ENCODE measurements around the gene HNRNPR. TPM values are rescaled to one million over a fixed set of nuclear protein-coding genes. Genes with fewer than 3 reads are reported as not detected.
"Not testable (repeated sequence)": the region's sequence is repeated elsewhere in the genome, so short reads cannot be mapped to it uniquely, and the experiment has no call there.

The HNRNPR gene
- total RNA-seq, 4 donors from 2014 or later: 29.7 to 230 (median 116) TPM

DNA sequence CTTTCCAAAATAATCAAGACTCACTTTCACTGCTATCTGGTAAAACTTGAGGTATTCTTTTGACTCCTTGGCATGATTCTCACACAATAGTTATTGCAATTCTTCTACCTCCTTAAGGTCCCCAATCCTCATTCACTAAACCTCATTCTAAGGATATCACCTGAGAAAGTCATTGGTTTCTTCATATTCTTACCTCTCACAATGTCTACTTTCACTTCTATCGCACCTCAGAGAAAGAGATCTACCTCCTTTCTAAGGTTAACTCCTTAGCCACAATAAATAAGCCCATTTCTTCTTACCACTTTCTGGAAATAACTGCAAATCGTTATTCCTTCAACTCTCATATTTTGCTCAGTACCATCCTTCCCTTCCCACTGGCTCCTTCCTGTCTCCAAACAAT is 18.7 kb downstream of the HNRNPR start:
- intact Hi-C loops (cut with DNase I; ENCODE audit: low total_unique reads): no loop called here

DNA sequence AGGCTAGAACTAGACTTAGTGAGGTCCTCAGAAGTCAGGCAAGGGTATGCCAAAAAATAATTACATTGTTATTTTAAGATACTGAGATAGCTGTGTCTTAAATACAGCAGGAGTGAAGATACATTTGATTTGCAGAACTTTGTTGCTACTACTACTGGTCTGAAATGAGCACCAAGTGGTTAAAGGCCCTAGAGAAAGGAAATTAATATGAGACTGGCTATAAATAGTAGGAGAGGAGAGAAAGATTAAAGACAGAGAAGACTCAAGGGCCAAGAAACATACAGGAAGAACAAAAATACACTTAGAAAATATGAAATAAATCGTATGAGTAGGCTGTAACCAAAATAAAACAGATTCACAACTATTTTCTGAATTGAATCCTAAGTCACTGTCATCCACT is 21.3 kb downstream of the HNRNPR start:
- H3K27me3 ChIP-seq: no peaks in the 10 kb centered on the region
- TF ChIP-seq, protein P1, sequence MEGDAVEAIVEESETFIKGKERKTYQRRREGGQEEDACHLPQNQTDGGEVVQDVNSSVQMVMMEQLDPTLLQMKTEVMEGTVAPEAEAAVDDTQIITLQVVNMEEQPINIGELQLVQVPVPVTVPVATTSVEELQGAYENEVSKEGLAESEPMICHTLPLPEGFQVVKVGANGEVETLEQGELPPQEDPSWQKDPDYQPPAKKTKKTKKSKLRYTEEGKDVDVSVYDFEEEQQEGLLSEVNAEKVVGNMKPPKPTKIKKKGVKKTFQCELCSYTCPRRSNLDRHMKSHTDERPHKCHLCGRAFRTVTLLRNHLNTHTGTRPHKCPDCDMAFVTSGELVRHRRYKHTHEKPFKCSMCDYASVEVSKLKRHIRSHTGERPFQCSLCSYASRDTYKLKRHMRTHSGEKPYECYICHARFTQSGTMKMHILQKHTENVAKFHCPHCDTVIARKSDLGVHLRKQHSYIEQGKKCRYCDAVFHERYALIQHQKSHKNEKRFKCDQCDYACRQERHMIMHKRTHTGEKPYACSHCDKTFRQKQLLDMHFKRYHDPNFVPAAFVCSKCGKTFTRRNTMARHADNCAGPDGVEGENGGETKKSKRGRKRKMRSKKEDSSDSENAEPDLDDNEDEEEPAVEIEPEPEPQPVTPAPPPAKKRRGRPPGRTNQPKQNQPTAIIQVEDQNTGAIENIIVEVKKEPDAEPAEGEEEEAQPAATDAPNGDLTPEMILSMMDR (IDR thresholded peaks at IDR 0.05): no peak
- TF ChIP-seq POLR2A (IDR thresholded peaks at IDR 0.05): no peak
- intact Hi-C loops (cut with DNase I; ENCODE audit: low total_unique reads): no loop called here

More for the DNA sequence above, 18.7 kb downstream of the HNRNPR start:
- H3K9me3 ChIP-seq: no peaks in the 10 kb centered on the region
- TF ChIP-seq, protein P1 (IDR thresholded peaks at IDR 0.05): no peak
- TF ChIP-seq POLR2A (IDR thresholded peaks at IDR 0.05): no peak
- no peaks in the 10 kb centered on the region for H3K36me3 ChIP-seq
- no peak overlapping the region for H3K4me3 ChIP-seq
- H3K27me3 ChIP-seq: no peaks in the 10 kb centered on the region
- H3K27ac ChIP-seq: no peak overlapping the region
- peaks cover 0 to 1% of the 10 kb centered on the region in 2 donors for H3K4me1 ChIP-seq
- DNase-seq: no peak

DNA sequence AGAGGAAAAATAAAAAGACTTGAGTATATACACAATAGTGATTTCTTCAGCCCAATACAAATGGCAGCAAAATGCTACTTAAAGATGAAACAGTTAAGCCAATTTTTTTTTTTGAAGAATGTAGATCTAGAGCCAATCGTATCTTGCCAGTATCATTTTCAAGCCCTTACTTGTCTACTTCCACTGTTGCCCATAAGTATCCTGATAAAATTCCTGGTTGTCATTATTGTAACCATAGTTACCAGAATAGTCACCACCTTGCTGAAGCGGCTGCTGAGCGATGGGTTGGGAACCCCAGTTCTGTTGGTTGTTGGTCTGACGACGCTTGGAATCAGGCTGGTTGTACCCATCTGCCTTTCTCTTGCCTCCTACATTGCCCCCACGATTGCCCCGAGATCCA is 33.8 kb downstream of the HNRNPR start:
- DNase-seq; H3K36me3 ChIP-seq; H3K27ac ChIP-seq; H3K9me3 ChIP-seq; H3K27me3 ChIP-seq; H3K4me1 ChIP-seq; intact Hi-C loops (cut with DNase I; ENCODE audit: low total_unique reads); H3K4me3 ChIP-seq: not testable (repeated sequence)

More for the DNA sequence above, 21.3 kb downstream of the HNRNPR start:
- no peak for DNase-seq
- no peak overlapping the region for H3K27ac ChIP-seq
- H3K9me3 ChIP-seq: no peaks in the 10 kb centered on the region
- H3K36me3 ChIP-seq: no peaks in the 10 kb centered on the region
- H3K4me3 ChIP-seq: no peak overlapping the region
- H3K4me1 ChIP-seq: peaks cover 0 to 6% of the 10 kb centered on the region in 2 donors

DNA sequence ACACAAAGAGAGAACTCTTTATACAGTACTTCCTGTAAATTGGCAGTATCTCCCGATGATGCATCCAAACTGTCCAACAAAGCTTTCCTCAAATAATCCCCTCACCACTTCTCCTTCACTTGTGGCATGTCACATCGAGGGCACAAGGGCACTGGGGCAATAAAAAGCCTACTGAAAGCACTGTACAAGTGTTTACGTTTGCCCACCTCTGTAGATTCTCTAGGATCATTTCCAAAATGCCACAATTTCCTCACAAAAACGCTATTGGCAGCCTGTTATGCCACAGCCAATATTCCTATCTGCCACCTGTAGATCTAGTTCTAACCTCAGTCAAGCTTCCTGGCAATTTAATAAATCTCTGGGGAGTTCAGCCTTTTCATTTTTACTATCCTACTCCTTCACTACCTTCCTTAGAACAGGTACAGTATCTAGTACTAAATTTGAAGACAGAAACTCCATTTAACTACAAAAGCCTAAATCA is 39.9 kb downstream of the HNRNPR start:
- no peak for TF ChIP-seq POLR2A (IDR thresholded peaks at IDR 0.05)
- TF ChIP-seq, protein P1 (IDR thresholded peaks at IDR 0.05): no peak
- no peaks in the 10 kb centered on the region for H3K27me3 ChIP-seq

DNA sequence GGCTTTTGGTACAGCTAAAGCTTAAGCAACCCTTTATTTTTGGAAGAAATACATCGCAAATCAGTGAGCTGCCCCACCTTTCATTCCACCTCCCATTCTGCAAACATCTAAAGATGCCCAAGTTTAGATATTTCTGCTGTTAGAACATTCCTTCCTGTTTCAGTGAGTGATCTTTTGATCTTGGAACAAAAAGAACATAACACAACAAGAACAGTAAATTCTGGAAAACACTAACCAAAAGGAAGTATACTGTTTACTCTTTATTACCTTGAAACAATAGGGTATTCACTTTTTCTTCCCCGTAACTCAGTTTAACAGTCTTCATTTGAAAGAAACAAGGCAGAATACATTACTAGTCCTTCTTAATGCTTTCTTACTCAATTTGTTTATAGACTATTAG is 40.6 kb downstream of the HNRNPR start:
- intact Hi-C loops (cut with DNase I; ENCODE audit: low total_unique reads): no loop called here
- H3K27ac ChIP-seq: peak overlapping the region in 1 of 2 donors; percentile 31
- no peak for DNase-seq
- TF ChIP-seq POLR2A (IDR thresholded peaks at IDR 0.05): no peak
- TF ChIP-seq, protein P1 (IDR thresholded peaks at IDR 0.05): no peak
- H3K4me3 ChIP-seq: no peak overlapping the region
- H3K27me3 ChIP-seq: no peaks in the 10 kb centered on the region
- no peaks in the 10 kb centered on the region for H3K9me3 ChIP-seq
- H3K36me3 ChIP-seq: no peaks in the 10 kb centered on the region
- no peaks in the 10 kb centered on the region for H3K4me1 ChIP-seq

More for the DNA sequence above, 39.9 kb downstream of the HNRNPR start:
- DNase-seq: no peak
- H3K4me1 ChIP-seq: no peaks in the 10 kb centered on the region
- no peaks in the 10 kb centered on the region for H3K9me3 ChIP-seq
- H3K36me3 ChIP-seq: no peaks in the 10 kb centered on the region
- no peak overlapping the region for H3K4me3 ChIP-seq
- intact Hi-C loops (cut with DNase I; ENCODE audit: low total_unique reads): no loop called here
- H3K27ac ChIP-seq: peak overlapping the region in 1 of 2 donors; percentile 15

DNA sequence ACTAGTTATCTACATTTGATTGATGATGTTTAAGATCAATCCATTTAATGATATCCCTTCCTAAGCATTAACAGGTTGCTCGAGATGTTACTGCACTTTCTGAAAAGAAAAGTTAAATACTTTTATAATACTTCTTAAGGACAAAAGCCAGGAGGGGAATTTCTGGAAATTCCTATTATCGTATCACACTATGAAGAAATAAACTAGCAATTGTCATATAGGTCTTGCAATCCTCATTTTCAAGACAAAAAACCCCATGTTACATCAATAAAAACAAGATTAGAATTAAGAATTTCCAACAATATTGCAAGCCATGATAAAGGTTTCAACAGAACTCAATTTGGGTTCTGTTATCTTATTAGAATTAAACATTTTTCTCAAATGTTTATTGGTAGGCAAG is 47.2 kb downstream of the HNRNPR start:
- no peaks in the 10 kb centered on the region for H3K9me3 ChIP-seq
- H3K36me3 ChIP-seq: no peaks in the 10 kb centered on the region
- H3K27ac ChIP-seq: no peak overlapping the region
- no peaks in the 10 kb centered on the region for H3K27me3 ChIP-seq
- TF ChIP-seq, protein P1 (IDR thresholded peaks at IDR 0.05): no peak
- no peak for TF ChIP-seq POLR2A (IDR thresholded peaks at IDR 0.05)
- H3K4me3 ChIP-seq: no peak overlapping the region
- no peak for DNase-seq
- intact Hi-C loops (cut with DNase I; ENCODE audit: low total_unique reads): no loop called here
- no peaks in the 10 kb centered on the region for H3K4me1 ChIP-seq

All from uterus (tissue), 4 donors.